Measurements from ENCODE around the gene SOX13. TPM values are rescaled to one million over a fixed set of nuclear protein-coding genes. Genes with fewer than 3 reads are reported as not detected.

Gene SOX13
- total RNA-seq, 1 experiment from 2014 or later = 35.6 TPM

- TF ChIP-seq SIN3A (IDR thresholded peaks at IDR 0.05; ENCODE audit: low read depth) (no peak), EZH2 (IDR thresholded peaks at IDR 0.05) (no peak), CBX3 (IDR thresholded peaks at IDR 0.05; ENCODE audit: low read depth) (no peak), SP1 (IDR thresholded peaks at IDR 0.05; ENCODE audit: low read depth) (no peak)
- TF ChIP-seq, protein P1, sequence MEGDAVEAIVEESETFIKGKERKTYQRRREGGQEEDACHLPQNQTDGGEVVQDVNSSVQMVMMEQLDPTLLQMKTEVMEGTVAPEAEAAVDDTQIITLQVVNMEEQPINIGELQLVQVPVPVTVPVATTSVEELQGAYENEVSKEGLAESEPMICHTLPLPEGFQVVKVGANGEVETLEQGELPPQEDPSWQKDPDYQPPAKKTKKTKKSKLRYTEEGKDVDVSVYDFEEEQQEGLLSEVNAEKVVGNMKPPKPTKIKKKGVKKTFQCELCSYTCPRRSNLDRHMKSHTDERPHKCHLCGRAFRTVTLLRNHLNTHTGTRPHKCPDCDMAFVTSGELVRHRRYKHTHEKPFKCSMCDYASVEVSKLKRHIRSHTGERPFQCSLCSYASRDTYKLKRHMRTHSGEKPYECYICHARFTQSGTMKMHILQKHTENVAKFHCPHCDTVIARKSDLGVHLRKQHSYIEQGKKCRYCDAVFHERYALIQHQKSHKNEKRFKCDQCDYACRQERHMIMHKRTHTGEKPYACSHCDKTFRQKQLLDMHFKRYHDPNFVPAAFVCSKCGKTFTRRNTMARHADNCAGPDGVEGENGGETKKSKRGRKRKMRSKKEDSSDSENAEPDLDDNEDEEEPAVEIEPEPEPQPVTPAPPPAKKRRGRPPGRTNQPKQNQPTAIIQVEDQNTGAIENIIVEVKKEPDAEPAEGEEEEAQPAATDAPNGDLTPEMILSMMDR (IDR thresholded peaks at IDR 0.05 in 2 of 3, conservative IDR thresholded peaks at IDR 0.05 in 1 of 3; ENCODE audit: borderline replicate concordance in 1 of 3, insufficient read depth in 1 of 3, low read depth in 2 of 3, low read length in 2 of 3) = peak in 1 of 3 experiments; percentile 8; a peak in 1 of 6 replicates
- no peak overlapping the region for H3K27ac ChIP-seq (ENCODE audit: low read depth, low read length)
- H3K9me2 ChIP-seq (ENCODE audit: insufficient read depth) = no peaks in the 10 kb centered on the region
- no peak for DNase-seq (ENCODE audit: low read depth, low spot score)
- intact Hi-C loops (cut with micrococcal nuclease) = no loop called here
- H3K9me3 ChIP-seq (ENCODE audit: control insufficient read depth in 1 of 2, insufficient read depth in 1 of 2, low read depth in 1 of 2, low read length in 2 of 2) = no peaks in the 10 kb centered on the region
- ChIA-PET CTCF (interaction anchor here (1.2 to 3.5 kb wide), 2 partner anchors 15 to 242 kb away, joined by 4 to 16 read pairs; no protein-coding TSS in a partner anchor), POLR2A (no interaction called here), RAD21 (ENCODE audit: low non-redundant PET in 1 of 2, low total read pairs in 2 of 2, uncharacterized antibody in 2 of 2, unreplicated experiment in 2 of 2) (interaction anchor here in 1 of 2 experiments (0.7 kb wide), 1 partner anchor 224 kb away, joined by 3 read pairs; no protein-coding TSS in a partner anchor)
- H3K4me1 ChIP-seq (ENCODE audit: control insufficient read depth in 1 of 2, insufficient read depth in 2 of 2, low read length in 2 of 2) = peaks cover 14 to 24% of the 10 kb centered on the region in 2 experiments; a peak in 3 of 4 replicates
- H3K36me3 ChIP-seq (ENCODE audit: control insufficient read depth in 1 of 2, insufficient read depth in 2 of 2, low read length in 2 of 2) = no peaks in the 10 kb centered on the region; a peak in 1 of 4 replicates
- H2AFZ ChIP-seq (ENCODE audit: low read depth, low read length, poor library complexity, severe bottlenecking) = no peak overlapping the region
- no peaks in the 10 kb centered on the region for H3K27me3 ChIP-seq (ENCODE audit: insufficient read depth, low read length)
- no peak overlapping the region for H3K4me3 ChIP-seq (replicated peaks in 1 of 2; ENCODE audit: low read depth in 1 of 2, low read length in 2 of 2)
- no peaks in the 10 kb centered on the region for H4K20me1 ChIP-seq (ENCODE audit: insufficient read depth)
- H3K9ac ChIP-seq (ENCODE audit: low read length) = no peak overlapping the region
- H3K4me2 ChIP-seq (ENCODE audit: low read length) = no peak overlapping the region
- no TSS peak for BruUV-seq (replicated peaks)
- peaks cover 5% of the 10 kb centered on the region; the same call in 1 of the 2 replicates for H3K79me2 ChIP-seq (ENCODE audit: insufficient read depth, low read length)
- ATAC-seq = peak; percentile 35; the same call in 1 of the 2 replicates
These were observed 40.2 kb downstream of the SOX13 start for GRCh38 chr1:204112876-204113730.

GRCh38 chr1:204113896-204114295 is 41.0 kb downstream of the SOX13 start:
- no peak overlapping the region for H3K4me3 ChIP-seq (replicated peaks in 1 of 2; ENCODE audit: low read depth in 1 of 2, low read length in 2 of 2)
- RAD21 ChIA-PET (ENCODE audit: low non-redundant PET in 1 of 2, low total read pairs in 2 of 2, uncharacterized antibody in 2 of 2, unreplicated experiment in 2 of 2) = no interaction called here
- DNase-seq (ENCODE audit: low read depth, low spot score) = no peak
- H3K9me2 ChIP-seq (ENCODE audit: insufficient read depth) = no peaks in the 10 kb centered on the region
- no peaks in the 10 kb centered on the region for H3K27me3 ChIP-seq (ENCODE audit: insufficient read depth, low read length)
- BruUV-seq (replicated peaks) = TSS peak; percentile 32
- H3K36me3 ChIP-seq (ENCODE audit: control insufficient read depth in 1 of 2, insufficient read depth in 2 of 2, low read length in 2 of 2) = no peaks in the 10 kb centered on the region; a peak in 1 of 4 replicates
- no peak overlapping the region for H3K9ac ChIP-seq (ENCODE audit: low read length)
- H2AFZ ChIP-seq (ENCODE audit: low read depth, low read length, poor library complexity, severe bottlenecking) = no peak overlapping the region
- H3K27ac ChIP-seq (ENCODE audit: low read depth, low read length) = no peak overlapping the region
- H3K4me2 ChIP-seq (ENCODE audit: low read length) = no peak overlapping the region
- CTCF ChIA-PET = interaction anchor here (3.5 kb wide), 1 partner anchor 14 kb away, joined by 16 read pairs; no protein-coding TSS in a partner anchor
- no peaks in the 10 kb centered on the region for H3K9me3 ChIP-seq (ENCODE audit: control insufficient read depth in 1 of 2, insufficient read depth in 1 of 2, low read depth in 1 of 2, low read length in 2 of 2)
- no peaks in the 10 kb centered on the region for H4K20me1 ChIP-seq (ENCODE audit: insufficient read depth)
- peaks cover 5% of the 10 kb centered on the region; the same call in 1 of the 2 replicates for H3K79me2 ChIP-seq (ENCODE audit: insufficient read depth, low read length)
- no peak for ATAC-seq
- TF ChIP-seq CEBPB (IDR thresholded peaks at IDR 0.05; ENCODE audit: low read depth) = no peak
- peaks cover 14 to 24% of the 10 kb centered on the region in 2 experiments; a peak in 3 of 4 replicates for H3K4me1 ChIP-seq (ENCODE audit: control insufficient read depth in 1 of 2, insufficient read depth in 2 of 2, low read length in 2 of 2)
- intact Hi-C loops (cut with micrococcal nuclease) = no loop called here
- POLR2A ChIA-PET = no interaction called here
